ENCODE results near the gene SVIP. TPM values are rescaled to one million over a fixed set of nuclear protein-coding genes. Genes with fewer than 3 reads are reported as not detected.

SVIP gene
- total RNA-seq, 3 donors from 2014 or later: 6.1 to 25.2 (median 12.8) TPM

DNA sequence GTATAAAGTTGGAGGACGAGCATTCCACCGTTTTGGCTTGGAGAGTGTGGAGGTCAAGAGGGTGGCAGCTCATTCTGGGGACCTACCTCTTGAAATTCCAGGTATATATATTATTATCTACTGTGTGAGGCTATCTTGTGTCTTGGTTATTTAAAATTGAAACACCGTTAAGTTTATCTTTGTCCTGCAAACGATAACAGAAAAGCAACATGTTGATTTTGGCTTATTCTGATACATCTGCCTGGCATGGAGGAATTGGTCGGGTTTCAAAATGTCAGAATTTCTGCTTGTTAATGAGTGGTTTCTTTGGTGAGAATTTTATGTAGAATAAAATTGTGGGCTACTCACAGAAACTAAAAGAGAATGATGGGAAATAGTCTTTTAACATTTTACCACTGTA is 54.4 kb downstream of the SVIP start:
- no peaks in the 10 kb centered on the region for H3K27me3 ChIP-seq
- intact Hi-C loops (cut with DNase I; ENCODE audit: low total_unique reads): no loop called here
- DNase-seq (ENCODE audit: low spot score in 2 of 2): no peak
- H3K27ac ChIP-seq: no peak overlapping the region
- no peaks in the 10 kb centered on the region for H3K36me3 ChIP-seq
- no peaks in the 10 kb centered on the region for H3K9me3 ChIP-seq
- TF ChIP-seq POLR2A (IDR thresholded peaks at IDR 0.05) (no peak), POLR2AphosphoS5 (IDR thresholded peaks at IDR 0.05) (no peak)
- TF ChIP-seq, protein P1, sequence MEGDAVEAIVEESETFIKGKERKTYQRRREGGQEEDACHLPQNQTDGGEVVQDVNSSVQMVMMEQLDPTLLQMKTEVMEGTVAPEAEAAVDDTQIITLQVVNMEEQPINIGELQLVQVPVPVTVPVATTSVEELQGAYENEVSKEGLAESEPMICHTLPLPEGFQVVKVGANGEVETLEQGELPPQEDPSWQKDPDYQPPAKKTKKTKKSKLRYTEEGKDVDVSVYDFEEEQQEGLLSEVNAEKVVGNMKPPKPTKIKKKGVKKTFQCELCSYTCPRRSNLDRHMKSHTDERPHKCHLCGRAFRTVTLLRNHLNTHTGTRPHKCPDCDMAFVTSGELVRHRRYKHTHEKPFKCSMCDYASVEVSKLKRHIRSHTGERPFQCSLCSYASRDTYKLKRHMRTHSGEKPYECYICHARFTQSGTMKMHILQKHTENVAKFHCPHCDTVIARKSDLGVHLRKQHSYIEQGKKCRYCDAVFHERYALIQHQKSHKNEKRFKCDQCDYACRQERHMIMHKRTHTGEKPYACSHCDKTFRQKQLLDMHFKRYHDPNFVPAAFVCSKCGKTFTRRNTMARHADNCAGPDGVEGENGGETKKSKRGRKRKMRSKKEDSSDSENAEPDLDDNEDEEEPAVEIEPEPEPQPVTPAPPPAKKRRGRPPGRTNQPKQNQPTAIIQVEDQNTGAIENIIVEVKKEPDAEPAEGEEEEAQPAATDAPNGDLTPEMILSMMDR (IDR thresholded peaks at IDR 0.05): no peak
- H3K4me3 ChIP-seq: no peak overlapping the region
- H3K4me1 ChIP-seq: no peaks in the 10 kb centered on the region

DNA sequence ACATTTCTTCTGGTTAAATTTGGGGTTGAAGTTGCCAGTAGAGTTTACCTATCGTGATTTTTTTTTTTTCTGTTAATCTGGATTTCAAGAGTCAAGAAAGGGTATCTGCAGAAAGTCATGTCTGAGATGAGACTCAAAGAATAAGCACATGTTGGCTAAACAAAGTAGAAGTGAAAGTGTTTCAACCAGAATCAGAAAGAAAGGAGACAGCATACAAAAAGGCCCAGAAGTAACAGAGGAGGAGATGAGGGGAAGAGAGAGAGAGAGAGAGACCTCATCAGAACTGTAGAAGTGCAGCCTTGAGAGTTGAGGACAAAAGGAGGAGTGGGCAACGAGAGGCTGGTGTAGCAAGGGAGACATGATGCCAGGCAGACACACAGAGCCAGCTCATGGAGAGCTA is 54.9 kb downstream of the SVIP start:
- H3K27ac ChIP-seq: no peak overlapping the region
- no peak for DNase-seq (ENCODE audit: low spot score in 2 of 2)
- H3K4me1 ChIP-seq: no peaks in the 10 kb centered on the region
- no peaks in the 10 kb centered on the region for H3K9me3 ChIP-seq
- no peak overlapping the region for H3K4me3 ChIP-seq
- intact Hi-C loops (cut with DNase I; ENCODE audit: low total_unique reads): no loop called here
- H3K27me3 ChIP-seq: no peaks in the 10 kb centered on the region
- TF ChIP-seq POLR2AphosphoS5 (IDR thresholded peaks at IDR 0.05) (no peak), POLR2A (IDR thresholded peaks at IDR 0.05) (no peak)
- TF ChIP-seq, protein P1 (IDR thresholded peaks at IDR 0.05): no peak
- H3K36me3 ChIP-seq: no peaks in the 10 kb centered on the region

DNA sequence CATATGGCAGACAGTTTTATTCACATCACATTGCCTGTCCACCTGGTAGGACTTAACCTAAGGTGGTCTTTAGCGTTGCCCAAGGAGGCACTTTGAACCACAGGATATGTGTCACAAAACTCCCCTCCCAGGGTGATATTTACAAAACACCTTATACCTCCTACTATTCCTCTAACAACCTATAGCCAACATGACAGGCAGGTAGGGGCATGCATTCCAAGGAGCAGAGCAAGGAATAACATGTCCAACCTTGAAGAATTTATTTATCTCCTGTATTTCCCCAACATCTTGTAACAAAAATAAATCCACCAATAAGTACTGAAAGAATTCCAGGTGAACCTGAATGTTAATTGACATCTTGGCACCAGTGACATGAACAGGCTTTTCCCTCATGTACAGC is 60.5 kb downstream of the SVIP start:
- H3K9me3 ChIP-seq: no peaks in the 10 kb centered on the region
- H3K4me3 ChIP-seq: no peak overlapping the region
- intact Hi-C loops (cut with DNase I; ENCODE audit: low total_unique reads): no loop called here
- no peaks in the 10 kb centered on the region for H3K4me1 ChIP-seq
- no peaks in the 10 kb centered on the region for H3K36me3 ChIP-seq
- no peaks in the 10 kb centered on the region for H3K27me3 ChIP-seq
- no peak for DNase-seq (ENCODE audit: low spot score in 2 of 2)
- H3K27ac ChIP-seq: no peak overlapping the region
- TF ChIP-seq POLR2A (IDR thresholded peaks at IDR 0.05): no peak
- TF ChIP-seq, protein P1 (IDR thresholded peaks at IDR 0.05): no peak
- no peak for TF ChIP-seq POLR2AphosphoS5 (IDR thresholded peaks at IDR 0.05)

Other genes starting within 250 kb of the SVIP start
- gene FANCF, start 204.0 kb downstream of the SVIP start, total RNA-seq: 10 to 100 TPM in 1 of 3 donors, 1 to 10 TPM in 2; 3.5 to 12.1 (median 9.2) TPM
- gene GAS2, start 163.2 kb downstream of the SVIP start, total RNA-seq: 10 to 100 TPM in 2 of 3 donors, under 1 TPM in 1; 0.96 to 22.1 (median 10.2) TPM
- not detected for gene CCDC179, start 30.7 kb upstream of the SVIP start, total RNA-seq